LNCAP (cell line): ENCODE measurements around the gene DEFB108B.
"Not testable (repeated sequence)": the region's sequence is repeated elsewhere in the genome, so short reads cannot be mapped to it uniquely, and the experiment has no call there.

Experiments used
- CTCF ChIP-seq: fragments of 450-650 bp; IDR thresholded peaks from 2 replicates; pipeline ENCODE4 v1.5.1; 2017; ENCODE audit warnings: mild to moderate bottlenecking

Gene DEFB108B, protein sequence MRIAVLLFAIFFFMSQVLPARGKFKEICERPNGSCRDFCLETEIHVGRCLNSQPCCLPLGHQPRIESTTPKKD

GRCh38 chr11:71832811-71833210 lies at the start of gene DEFB108B:
DEFB108B (plus strand) TSS chr11:71833200; CDS start chr11:71833200, 0 bp downstream.
- TF ChIP-seq CTCF, result not testable (repeated sequence)

- no peak for TF ChIP-seq CTCF
These were observed 45.7 kb upstream of the DEFB108B start for GRCh38 chr11:71787098-71787823.

DNA sequence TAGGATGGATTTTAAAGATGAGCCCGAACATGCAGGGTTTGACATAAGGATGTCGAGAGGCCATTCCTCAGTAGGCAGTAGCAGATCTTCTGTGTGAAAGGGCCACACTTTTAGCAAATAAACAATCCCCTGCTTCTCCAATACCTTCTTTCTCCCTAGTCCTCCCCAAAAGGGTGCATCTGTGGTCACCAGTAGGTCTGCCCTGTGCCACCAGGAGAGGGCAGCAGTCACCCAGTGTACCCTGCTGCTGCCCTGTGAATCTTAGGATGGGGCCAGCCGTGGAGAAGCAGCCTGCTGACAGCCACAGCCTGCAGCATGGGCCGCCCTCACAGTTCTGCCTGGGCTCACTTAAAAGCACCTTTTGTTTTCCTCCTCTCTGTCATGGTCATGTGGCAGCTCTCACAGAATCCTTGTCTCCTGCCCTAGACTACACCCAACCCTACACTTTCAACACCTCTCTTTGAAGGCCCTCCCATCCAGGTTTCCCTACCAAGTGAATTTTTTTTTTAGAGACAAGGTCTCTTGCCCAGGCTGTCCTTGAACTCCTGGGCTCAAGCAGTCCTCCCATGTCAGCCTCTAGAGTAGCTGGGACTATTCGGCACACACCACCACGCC lies 40.3 kb upstream of the DEFB108B start:
- TF ChIP-seq CTCF, result peak; percentile 75

- peak; percentile 76 for TF ChIP-seq CTCF
These were observed 32.6 kb upstream of the DEFB108B start for GRCh38 chr11:71800335-71800953.

GRCh38 chr11:71813481-71814355 lies 19.3 kb upstream of the DEFB108B start:
- TF ChIP-seq CTCF, result peak; percentile 71

- no peak for TF ChIP-seq CTCF
These were observed 10.9 kb downstream of the DEFB108B start for GRCh38 chr11:71843858-71844257.
